GM19452 (cell line): ENCODE measurements around the gene RNFT2.
"Not testable (repeated sequence)": the region's sequence is repeated elsewhere in the genome, so short reads cannot be mapped to it uniquely, and the experiment has no call there.

Experiments
- ATAC-seq: cut with Tn5 transposase; IDR thresholded peaks from one replicate; pipeline ENCODE4 v1.9.1; 2021; ENCODE audit not compliant: unreplicated experiment

RNFT2 gene

DNA sequence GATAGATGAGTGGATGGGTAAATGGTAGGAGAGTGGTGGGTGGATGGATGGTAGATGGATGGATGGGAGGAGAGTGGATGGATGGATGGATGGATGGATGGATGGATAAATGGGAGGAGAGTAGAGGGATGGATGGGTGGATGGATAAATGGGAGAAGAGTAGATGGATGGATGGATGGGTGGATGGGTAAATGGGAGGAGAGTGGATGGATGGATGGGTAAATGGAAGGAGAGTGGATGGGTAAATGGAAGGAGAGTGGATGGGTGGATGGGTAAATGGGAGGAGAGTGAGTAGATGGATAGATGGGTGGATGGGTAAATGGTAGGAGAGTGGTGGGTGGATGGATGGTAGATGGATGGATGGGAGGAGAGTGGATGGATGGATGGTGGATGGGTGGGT is 51.4 kb downstream of the RNFT2 start:
- not testable (repeated sequence) for ATAC-seq

- ATAC-seq: no peak
Measured at GRCh38 chr12:116790066-116790465, 52.0 kb downstream of the RNFT2 start.

DNA sequence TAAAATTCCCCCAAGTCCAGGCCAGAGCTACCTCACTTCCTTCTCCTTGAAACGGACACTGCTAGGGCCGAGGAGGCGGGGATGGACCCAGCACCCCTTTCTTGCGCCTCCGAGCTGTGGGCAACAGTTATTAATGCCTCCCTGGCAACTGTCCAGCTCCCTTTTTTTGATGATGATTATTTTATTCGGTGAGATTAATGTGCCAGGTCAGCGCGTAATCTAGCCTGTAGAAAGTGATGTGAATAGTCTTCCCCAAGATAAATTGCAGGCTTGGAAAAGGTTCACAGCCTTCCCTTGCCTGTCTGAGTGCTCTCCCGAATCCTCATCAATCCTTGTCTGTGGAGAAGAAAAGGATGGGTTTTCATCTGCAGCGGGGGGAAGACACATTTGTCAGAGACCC is 54.3 kb downstream of the RNFT2 start:
- ATAC-seq: no peak

DNA sequence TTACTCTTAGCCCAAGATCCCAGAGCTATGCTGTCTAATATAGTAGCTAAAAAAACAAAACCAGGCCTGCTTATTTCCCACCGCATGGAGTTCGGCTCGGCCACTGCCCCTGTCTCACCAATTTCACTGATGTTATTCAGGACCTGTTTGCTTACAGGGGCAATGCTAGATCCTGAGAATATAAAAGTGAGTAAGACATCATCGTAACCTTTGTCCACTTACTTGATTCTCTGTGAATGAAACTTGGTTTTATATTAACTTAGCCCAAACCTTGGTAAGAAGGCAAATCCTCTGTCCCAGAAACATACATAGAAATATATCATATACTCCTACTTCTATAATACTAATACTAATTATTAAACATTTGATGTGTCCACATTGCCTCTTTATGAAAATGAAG is 56.6 kb downstream of the RNFT2 start:
- ATAC-seq: no peak

DNA sequence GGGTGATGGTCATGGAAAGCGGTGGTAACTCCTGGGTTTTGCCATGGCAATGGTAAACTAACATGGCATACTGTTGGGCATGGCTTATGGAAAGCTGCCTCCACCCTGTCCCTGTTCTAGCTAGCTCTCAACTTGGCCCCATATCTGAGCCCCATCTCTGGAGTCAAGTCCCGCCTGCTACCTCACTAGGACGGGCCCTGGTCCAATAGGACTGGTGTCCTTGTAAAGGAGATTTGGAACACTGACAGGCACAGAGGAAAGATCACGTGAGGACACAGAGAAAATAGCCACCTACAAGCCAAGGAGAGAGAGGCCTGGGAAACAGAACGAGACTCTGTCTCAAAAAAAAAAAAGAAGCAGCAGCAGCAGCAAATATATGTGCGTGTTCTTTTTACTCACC is 59.8 kb downstream of the RNFT2 start:
- ATAC-seq: no peak

DNA sequence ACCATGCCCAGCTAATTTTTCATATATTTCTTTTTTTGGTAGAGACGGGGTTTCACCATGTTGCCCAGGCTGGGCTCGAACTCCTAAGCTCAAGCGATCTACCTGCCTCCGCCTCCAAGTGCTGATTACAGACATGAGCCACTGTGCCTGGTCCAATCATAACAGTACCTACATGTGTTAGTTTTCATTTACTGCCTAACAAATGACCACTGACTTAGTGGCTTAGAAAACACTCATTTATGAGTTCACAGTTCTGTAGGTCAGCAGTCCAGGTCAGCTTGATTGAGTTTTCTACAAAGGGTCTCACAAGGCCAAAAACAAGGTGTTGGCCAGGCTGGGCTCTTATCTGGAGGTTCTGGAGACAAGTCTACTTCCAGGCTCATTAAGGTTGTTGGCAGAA is 60.6 kb downstream of the RNFT2 start:
- ATAC-seq: no peak

GRCh38 chr12:116799955-116800354 is 61.8 kb downstream of the RNFT2 start:
- ATAC-seq: no peak

DNA sequence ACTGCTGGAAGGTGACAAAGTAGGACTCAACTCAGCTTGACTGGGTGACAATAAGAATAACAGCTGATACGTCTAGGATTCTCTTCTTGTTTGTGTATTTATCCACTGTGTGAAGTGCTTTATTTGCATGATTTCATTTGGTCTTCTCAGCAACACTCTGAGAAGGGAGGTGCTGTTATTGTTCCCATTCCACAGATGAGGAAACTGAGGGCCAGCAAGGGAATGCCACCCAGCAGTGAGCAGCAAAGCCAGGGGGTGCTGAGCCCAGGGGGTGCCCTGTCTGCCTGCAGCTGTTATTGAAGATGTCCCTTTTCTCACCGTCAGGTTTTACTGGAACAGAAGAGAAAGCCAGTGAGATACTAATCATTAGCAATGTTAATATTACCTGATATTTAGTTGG is 62.8 kb downstream of the RNFT2 start:
- ATAC-seq: no peak

DNA sequence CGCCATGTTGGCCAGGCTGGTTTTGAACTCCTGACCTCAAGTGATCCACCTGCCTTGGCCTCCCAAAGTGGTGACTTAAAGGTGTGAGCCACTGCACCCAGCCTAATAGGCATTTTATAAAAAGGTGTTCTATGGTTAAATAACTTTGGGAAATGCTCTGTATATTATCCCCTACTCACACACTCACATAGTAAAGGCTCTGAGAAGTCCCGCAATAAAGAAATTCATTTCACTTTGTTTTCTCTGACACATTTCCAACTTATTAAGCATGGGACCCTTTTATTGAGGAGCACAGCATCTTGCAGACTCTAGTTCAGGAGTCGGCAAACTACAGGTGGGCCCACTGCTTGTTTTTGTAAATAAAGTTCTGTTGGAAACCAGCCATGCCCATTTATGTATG is 63.9 kb downstream of the RNFT2 start:
- ATAC-seq: no peak

- ATAC-seq: no peak
Measured at GRCh38 chr12:116803013-116803736, 65.1 kb downstream of the RNFT2 start.

DNA sequence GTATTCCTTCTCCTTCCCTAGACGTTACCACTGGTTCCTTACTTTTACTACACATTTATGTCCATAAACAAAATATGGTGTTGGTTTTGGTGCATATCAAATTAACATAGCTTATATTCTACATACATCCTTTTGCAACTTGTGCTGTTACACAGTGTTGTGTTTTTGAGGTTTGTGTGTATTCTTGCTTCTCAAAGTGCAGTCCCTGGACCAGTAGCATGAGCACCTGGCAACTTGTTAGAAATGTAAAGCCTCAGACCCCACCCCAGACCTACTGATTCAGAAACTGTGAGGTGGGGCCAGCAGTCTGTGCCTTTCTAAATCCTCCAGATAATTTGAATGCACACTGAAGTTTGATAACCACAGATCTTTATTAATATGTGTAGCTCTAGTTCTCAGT is 65.9 kb downstream of the RNFT2 start:
- ATAC-seq: no peak

DNA sequence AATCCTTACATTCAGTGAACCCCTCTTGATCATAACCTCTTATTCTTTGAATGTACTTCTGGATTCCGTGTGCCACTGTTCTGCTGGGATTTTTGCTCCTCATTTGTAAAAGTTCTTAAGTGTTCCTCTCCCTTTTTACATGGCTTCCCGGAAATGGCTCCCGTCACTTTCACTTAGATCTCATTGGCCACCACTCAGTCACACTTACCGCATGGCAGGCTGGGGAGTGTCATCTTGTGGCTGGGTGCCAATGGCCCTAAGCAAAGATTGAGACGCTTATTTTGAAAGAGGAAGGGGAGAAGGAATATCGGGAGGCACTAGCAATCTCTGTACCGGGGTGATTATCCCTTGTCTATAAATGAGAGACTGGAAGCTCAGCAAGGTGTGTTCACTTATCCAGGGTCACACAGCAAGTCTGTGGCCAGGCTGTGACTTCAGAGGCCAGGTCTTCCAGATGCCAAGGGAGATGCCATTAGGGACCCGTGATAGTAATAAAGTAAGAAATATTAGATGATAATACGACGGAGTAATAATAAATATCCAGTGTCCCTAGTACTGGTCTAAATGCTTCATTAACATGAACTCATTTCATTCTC is 68.8 kb downstream of the RNFT2 start:
- no peak for ATAC-seq

DNA sequence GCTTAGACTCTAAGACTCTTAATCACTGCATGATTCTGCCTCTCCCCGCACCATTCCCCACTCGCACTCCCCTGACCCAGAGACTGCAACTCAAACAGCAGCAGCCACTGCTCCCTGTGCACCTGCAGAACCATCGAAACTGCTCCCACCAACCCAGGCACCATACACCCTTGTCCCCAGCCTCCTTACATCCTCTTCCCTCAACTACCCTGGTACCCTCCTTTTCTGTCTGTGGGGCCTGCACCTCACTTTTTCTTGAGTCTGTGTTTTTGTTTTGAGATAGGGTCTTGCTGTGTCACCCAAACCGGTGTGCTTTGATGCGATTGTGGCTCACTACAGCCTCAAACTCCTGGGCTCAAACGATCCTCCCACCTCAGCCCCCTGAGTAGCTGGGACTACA is 69.4 kb downstream of the RNFT2 start:
- ATAC-seq: no peak

DNA sequence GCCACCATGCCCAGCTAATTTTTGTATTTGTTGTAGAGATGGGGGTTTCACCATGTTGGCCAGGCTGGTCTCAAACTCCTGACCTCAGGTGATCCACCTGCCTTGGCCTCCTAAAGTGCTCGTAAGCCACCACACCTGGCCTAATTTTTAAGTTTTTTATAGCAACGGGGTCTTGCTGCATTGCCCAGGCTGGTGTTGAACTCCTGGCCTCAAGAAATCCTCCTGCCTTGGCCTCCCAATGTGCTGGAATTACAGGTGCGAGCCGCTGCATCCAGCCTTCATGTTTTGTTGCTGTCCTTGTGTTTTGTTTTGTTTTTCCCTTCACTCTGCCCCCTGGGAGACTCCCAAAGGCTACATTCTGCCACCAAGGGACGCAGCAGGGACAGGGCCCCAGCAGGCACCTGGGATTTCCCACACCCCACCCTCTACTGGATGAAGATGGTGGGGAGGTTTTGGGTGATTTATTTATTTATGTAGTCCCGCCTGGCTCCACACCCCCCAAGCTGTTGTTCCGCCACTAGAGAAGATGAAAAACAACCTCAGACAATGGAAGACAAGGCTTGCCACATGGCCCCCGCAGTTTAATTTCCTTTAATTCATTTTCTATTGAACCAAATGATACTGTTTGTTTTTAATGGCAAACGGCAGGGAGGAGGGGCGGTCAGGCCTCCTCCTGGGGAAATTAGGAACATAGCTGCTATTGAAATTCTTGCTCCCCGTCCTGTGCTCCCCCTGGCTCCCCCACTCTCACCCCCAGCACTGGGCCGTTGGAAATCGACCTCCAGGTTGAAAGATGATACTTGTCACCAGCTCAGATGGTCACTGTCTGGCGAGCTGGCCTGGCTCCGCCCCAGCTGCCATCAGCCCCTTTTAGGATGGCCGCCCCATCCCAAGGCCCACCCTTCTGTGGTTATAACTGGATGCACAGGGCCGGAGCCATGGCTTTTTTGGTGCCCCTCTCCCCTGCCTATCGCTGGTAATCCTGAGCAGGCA is 70.3 kb downstream of the RNFT2 start:
- ATAC-seq: no peak

GRCh38 chr12:116812238-116812637 is 74.1 kb downstream of the RNFT2 start:
- ATAC-seq: no peak

DNA sequence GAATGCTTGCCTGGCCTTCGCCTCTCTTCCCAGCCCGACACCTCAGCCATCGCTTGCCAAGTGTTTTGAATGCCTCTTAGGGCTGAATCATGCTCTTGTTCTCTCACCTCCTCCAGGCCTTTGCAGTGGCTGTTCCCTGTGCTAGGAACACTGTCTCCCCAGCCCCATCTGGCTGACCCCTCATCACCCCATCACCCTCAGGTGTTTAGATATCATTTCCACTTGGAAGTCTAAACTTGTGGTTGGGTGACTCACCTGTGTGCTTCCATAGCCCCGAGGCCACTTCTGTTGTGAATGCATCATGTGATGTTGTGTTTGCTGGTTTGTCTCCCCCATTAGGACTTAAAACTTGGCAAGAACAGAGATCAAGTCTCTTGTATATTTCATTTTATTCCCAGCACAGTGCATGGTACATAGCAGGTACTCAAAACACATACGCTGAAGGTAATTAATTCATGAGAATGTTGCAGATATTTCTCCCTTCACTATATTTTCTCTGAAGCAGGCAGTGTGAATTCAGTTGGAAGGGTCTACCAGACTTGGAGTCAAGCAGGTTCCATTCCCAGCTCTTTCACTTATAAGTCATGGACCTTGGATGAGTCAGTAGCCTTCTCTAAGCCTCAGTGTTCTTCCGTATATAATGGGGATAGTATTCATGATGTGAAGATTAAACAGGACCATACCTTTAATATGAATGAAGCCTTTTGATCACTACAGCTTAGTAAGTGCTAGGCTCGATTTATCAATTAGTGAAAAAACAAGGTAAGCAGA is 75.3 kb downstream of the RNFT2 start:
- no peak for ATAC-seq

- ATAC-seq: not testable (repeated sequence)
Measured at GRCh38 chr12:116814766-116815165, 76.7 kb downstream of the RNFT2 start.

- no peak for ATAC-seq
Measured at GRCh38 chr12:116818341-116818856, 80.3 kb downstream of the RNFT2 start.

DNA sequence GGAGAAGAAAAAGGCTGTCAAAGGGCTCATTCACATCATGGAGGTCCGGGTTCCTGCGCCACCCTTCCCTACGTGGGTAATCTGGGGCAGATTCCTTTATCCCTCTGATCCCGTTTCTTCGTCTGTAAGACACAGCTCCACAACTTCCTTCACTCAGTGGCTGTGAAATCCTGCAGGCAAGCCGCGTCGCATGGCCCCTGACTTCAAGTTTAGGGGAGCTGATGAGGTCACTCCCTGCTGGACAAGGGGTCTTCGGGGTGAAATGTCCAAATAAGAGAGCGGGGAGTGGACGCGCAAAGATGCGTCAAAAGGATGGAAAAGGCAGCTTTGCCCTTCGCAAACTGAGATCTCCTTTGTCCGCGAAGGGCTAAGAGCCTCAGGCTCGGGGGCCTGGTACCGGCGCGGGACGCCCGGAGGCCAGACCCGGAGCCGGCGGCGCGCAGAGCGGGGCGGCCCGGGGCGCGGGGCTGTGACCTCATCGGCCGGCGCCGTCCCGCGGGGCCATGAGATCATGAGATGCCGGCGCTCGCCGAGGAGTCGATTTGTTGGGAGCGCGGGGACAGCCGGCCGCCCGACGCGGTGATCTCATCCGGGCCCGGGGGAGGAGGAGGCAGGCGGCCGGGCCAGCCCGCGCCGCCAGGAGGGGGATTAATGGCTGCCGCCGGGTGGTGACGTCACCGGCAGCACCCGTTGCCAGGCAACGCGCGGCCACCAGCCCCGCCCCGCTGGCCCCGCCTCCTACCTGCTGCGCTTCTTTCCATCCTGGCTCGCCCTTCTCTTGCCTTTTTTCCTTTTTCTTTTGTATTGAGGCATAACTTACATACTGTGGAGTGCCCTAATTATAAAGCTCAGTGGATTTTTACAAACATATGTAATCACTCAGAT is 81.1 kb downstream of the RNFT2 start:
- ATAC-seq: peak; percentile 88
